MCF 10A (cell line): ENCODE results near the gene TEX51. TPM values are rescaled to one million over a fixed set of nuclear protein-coding genes. Genes with fewer than 3 reads are reported as not detected.

Source experiments
- BruUV-seq: library from RNA; stranded (reverse); fragments of 400-500 nt; replicated peaks from 2 replicates; lab custom pipeline; 2021; lab: Mats Ljungman, UMichigan
- CTCF ChIA-PET: fragments of 300-600 bp; sonication (Branson Sonifier 250); formaldehyde crosslinking; extraction: SDS; loops from one replicate; lab custom pipeline; 2021; ENCODE audit warnings: antibody characterized with exemption, inconsistent platforms; lab: Yijun Ruan, JAX
- POLR2A ChIA-PET: fragments of 300-600, 350-650 bp; sonication (Branson Sonifier 250); formaldehyde crosslinking; extraction: SDS; loops from one replicate; lab custom pipeline; 2020; ENCODE audit warnings: antibody characterized with exemption, inconsistent platforms; lab: Yijun Ruan, JAX
- DNase-seq: peaks from one replicate; pipeline ENCODE4 v3.0.0-alpha.2; 2018; ENCODE audit not compliant: unreplicated experiment
- H3K27ac Mint-ChIP-seq: one replicate; pipeline ENCODE4 v1.8.0; 2022; ENCODE audit warnings: mild to moderate bottlenecking, low read depth, mixed read lengths; ENCODE audit not compliant: unreplicated experiment
- H3K27me3 Mint-ChIP-seq: one replicate; pipeline ENCODE4 v1.8.0; 2022; ENCODE audit warnings: mixed read lengths; ENCODE audit not compliant: insufficient read depth, unreplicated experiment
- H3K36me3 Mint-ChIP-seq: one replicate; pipeline ENCODE4 v1.8.0; 2022; ENCODE audit warnings: mild to moderate bottlenecking, moderate library complexity, mixed read lengths; ENCODE audit not compliant: insufficient read depth, unreplicated experiment
- H3K4me1 Mint-ChIP-seq: one replicate; pipeline ENCODE4 v1.8.0; 2022; ENCODE audit warnings: mixed read lengths; ENCODE audit not compliant: insufficient read depth, unreplicated experiment
- H3K4me3 Mint-ChIP-seq: one replicate; pipeline ENCODE4 v1.8.0; 2022; ENCODE audit warnings: mild to moderate bottlenecking, moderate library complexity, mixed read lengths; ENCODE audit not compliant: unreplicated experiment
- H3K9me3 Mint-ChIP-seq: one replicate; pipeline ENCODE4 v1.8.0; 2022; ENCODE audit warnings: mixed read lengths; ENCODE audit not compliant: unreplicated experiment
- intact Hi-C: fragments of 100-400 bp; cut with micrococcal nuclease; formaldehyde crosslinking; loops from 2 replicates; pipeline ENCODE4 v1.14.1; 2022
- total RNA-seq: library from RNA; stranded (reverse); gene quantifications from 2 replicates; pipeline ENCODE4 v1.2.3, GENCODE V29; 2022
- TF ChIP-seq, protein P1 (sequence below): fragments of 200-600 bp; IDR thresholded peaks from one replicate; pipeline ENCODE4 v1.8.0; 2022; ENCODE audit warnings: antibody characterized with exemption, mild to moderate bottlenecking; ENCODE audit not compliant: unreplicated experiment

TEX51 gene
- total RNA-seq, 1 experiment from 2014 or later = not detected

DNA sequence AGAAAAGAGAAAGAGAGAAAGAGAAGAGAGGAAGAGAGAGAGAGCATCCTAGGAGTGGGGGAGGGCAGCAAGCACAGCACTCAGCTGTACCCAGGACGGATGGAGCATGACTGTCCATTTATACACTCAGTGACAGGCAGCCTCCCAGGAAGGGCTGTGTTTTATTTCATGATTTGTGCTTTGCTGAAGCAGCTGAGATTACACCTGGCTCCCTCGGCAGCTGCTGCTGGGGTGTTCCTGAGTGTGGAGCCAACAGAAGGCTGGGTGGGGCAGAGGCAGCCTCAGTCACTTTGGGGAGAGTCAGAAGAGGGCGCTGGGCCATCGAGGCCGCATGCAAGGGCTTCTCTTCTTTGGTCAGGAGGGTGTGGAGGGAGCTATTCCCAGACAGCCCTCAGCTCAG is 47.8 kb upstream of the TEX51 start:
- H3K4me1 Mint-ChIP-seq = no peaks in the 10 kb centered on the region
- intact Hi-C loops = no loop called here
- H3K27me3 Mint-ChIP-seq = peaks cover 67% of the 10 kb centered on the region
- ChIA-PET CTCF (interaction anchor here (0.9 kb wide), 1 partner anchor 11 kb away, joined by 3 read pairs; no protein-coding TSS in a partner anchor), POLR2A (no interaction called here)
- DNase-seq = no peak
- no peak overlapping the region for H3K4me3 Mint-ChIP-seq
- BruUV-seq = no TSS peak
- H3K27ac Mint-ChIP-seq = no peak overlapping the region
- TF ChIP-seq, protein P1, sequence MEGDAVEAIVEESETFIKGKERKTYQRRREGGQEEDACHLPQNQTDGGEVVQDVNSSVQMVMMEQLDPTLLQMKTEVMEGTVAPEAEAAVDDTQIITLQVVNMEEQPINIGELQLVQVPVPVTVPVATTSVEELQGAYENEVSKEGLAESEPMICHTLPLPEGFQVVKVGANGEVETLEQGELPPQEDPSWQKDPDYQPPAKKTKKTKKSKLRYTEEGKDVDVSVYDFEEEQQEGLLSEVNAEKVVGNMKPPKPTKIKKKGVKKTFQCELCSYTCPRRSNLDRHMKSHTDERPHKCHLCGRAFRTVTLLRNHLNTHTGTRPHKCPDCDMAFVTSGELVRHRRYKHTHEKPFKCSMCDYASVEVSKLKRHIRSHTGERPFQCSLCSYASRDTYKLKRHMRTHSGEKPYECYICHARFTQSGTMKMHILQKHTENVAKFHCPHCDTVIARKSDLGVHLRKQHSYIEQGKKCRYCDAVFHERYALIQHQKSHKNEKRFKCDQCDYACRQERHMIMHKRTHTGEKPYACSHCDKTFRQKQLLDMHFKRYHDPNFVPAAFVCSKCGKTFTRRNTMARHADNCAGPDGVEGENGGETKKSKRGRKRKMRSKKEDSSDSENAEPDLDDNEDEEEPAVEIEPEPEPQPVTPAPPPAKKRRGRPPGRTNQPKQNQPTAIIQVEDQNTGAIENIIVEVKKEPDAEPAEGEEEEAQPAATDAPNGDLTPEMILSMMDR = no peak
- H3K9me3 Mint-ChIP-seq = no peaks in the 10 kb centered on the region
- no peaks in the 10 kb centered on the region for H3K36me3 Mint-ChIP-seq

DNA sequence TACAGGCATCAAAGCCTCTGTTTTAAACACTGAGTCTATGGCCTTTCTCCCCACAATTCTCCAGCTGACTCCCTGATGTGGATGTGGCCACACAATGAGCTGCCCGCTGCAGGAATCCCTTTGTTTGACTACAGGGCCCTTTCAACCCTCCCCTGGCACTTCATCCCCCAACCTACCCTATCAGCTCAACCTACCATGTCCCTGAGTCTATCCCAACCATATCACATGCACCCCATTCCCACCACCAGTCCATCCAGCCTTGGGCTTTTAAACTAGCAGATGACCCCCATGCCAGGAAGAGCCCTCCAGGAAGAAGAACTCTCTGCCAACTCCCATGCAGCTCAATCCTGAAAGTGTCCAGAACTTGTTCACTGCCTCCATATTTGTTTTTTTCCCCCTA is 46.9 kb upstream of the TEX51 start:
- intact Hi-C loops = no loop called here
- TF ChIP-seq, protein P1 = no peak
- H3K36me3 Mint-ChIP-seq = no peaks in the 10 kb centered on the region
- DNase-seq = no peak
- no peak overlapping the region for H3K4me3 Mint-ChIP-seq
- H3K4me1 Mint-ChIP-seq = no peaks in the 10 kb centered on the region
- ChIA-PET POLR2A (no interaction called here), CTCF (no interaction called here)
- no peaks in the 10 kb centered on the region for H3K9me3 Mint-ChIP-seq
- BruUV-seq = no TSS peak
- H3K27ac Mint-ChIP-seq = no peak overlapping the region
- peaks cover 59% of the 10 kb centered on the region for H3K27me3 Mint-ChIP-seq

DNA sequence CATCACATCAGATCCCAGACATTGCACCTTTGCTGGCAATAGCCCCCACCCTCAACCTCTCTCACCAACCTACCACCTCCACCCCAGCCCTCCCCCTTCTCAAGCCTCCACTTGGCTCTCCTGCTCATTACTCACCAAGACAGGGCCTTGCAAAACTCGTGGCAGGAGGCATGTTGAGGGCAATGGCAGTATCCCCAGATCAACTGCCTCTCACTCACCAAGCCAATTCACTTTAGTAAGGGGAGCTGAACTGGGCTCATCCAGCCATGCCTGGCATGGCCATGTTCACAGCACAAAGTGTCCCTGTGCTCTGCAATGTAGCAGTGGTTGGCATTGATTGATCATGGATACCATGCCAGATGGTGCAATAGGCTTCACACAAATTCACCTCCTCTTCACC is 46.3 kb upstream of the TEX51 start:
- no peaks in the 10 kb centered on the region for H3K36me3 Mint-ChIP-seq
- peaks cover 53% of the 10 kb centered on the region for H3K27me3 Mint-ChIP-seq
- TF ChIP-seq, protein P1 = no peak
- no TSS peak for BruUV-seq
- no peak overlapping the region for H3K4me3 Mint-ChIP-seq
- POLR2A ChIA-PET = no interaction called here
- H3K9me3 Mint-ChIP-seq = no peaks in the 10 kb centered on the region
- H3K27ac Mint-ChIP-seq = no peak overlapping the region
- H3K4me1 Mint-ChIP-seq = no peaks in the 10 kb centered on the region
- CTCF ChIA-PET = interaction anchor here (0.6 kb wide), 1 partner anchor 205 kb away, joined by 4 read pairs; no protein-coding TSS in a partner anchor
- intact Hi-C loops = no loop called here
- DNase-seq = peak; percentile 4

DNA sequence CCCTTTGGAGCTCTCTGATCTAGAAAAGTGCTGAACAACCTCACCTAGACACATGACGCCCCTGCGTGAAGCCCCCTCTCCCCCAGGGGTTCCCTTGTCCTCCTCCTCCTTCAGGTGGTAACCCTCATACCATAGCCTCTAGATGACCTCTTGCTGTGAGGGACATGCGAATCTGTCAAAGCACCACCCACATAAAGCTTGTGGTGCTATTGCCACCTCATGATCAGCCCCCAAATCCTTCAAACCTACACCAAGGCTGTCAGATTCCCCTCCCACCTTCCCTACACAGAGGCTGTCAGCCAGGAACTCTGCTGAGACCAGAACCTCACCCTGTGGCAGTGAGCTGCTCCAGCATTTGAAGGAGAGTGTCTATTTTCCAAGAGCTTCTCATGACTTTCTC is 43.1 kb upstream of the TEX51 start:
- no peak overlapping the region for H3K4me3 Mint-ChIP-seq
- BruUV-seq = no TSS peak
- ChIA-PET CTCF (no interaction called here), POLR2A (interaction anchor here (0.7 to 1.6 kb wide), 2 partner anchors 10 to 13 kb away, joined by 3 to 4 read pairs; no protein-coding TSS in a partner anchor)
- no peak overlapping the region for H3K27ac Mint-ChIP-seq
- no peaks in the 10 kb centered on the region for H3K9me3 Mint-ChIP-seq
- H3K36me3 Mint-ChIP-seq = no peaks in the 10 kb centered on the region
- no peaks in the 10 kb centered on the region for H3K4me1 Mint-ChIP-seq
- DNase-seq = no peak
- TF ChIP-seq, protein P1 = no peak
- intact Hi-C loops = no loop called here
- H3K27me3 Mint-ChIP-seq = peaks cover 36% of the 10 kb centered on the region
